Measurements from ENCODE around the gene S100A14. TPM values are rescaled to one million over a fixed set of nuclear protein-coding genes. Genes with fewer than 3 reads are reported as not detected.

The S100A14 gene
- polyA plus RNA-seq, 2 of the 4 experiments (the other 2 are of a cell fraction), result 0.21 TPM

GRCh38 chr1:153629971-153630370 lies 13.8 kb upstream of the S100A14 start:
- CTCF ChIA-PET, result interaction anchor here (0.9 to 18.3 kb wide), 9 partner anchors 14 to 278 kb away, joined by 3 to 253 read pairs (median 18); partner anchors contain the start of genes S100A14, S100A16 and S100A6
- no peaks in the 10 kb centered on the region for H3K9me3 ChIP-seq
- no peak overlapping the region for H3K4me2 ChIP-seq
- FAIRE-seq (no peak), DNase-seq (ENCODE audit: low read depth in 1 of 2, low spot score in 1 of 2) (no peak), ATAC-seq (no peak)
- POLR2A ChIA-PET, result no interaction called here
- H3K27ac ChIP-seq, result peak overlapping the region in 1 of 2 experiments; percentile 13; a peak in 1 of 6 replicates
- H3K4me3 ChIP-seq, result no peak overlapping the region
- WGBS (ENCODE audit: missing lambda C conversion rate), result 89% methylated on average over 1 of the region's 1 CpG
- peaks cover 24% of the 10 kb centered on the region for H3K4me1 ChIP-seq
- TF ChIP-seq GATA3 (IDR thresholded peaks at IDR 0.05; ENCODE audit: borderline replicate concordance) (no peak), CHD2 (IDR thresholded peaks at IDR 0.05; ENCODE audit: low read length, partially characterized antibody) (no peak), SMC3 (IDR thresholded peaks at IDR 0.05) (no peak), ZC3H11A (IDR thresholded peaks at IDR 0.05) (no peak), CBX2 (IDR thresholded peaks at IDR 0.05; ENCODE audit: borderline replicate concordance, low read depth) (no peak)
- TF ChIP-seq, protein P1, sequence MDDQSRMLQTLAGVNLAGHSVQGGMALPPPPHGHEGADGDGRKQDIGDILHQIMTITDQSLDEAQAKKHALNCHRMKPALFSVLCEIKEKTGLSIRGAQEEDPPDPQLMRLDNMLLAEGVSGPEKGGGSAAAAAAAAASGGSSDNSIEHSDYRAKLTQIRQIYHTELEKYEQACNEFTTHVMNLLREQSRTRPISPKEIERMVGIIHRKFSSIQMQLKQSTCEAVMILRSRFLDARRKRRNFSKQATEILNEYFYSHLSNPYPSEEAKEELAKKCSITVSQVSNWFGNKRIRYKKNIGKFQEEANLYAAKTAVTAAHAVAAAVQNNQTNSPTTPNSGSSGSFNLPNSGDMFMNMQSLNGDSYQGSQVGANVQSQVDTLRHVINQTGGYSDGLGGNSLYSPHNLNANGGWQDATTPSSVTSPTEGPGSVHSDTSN (IDR thresholded peaks at IDR 0.05), result no peak

GRCh38 chr1:153629343-153629665 lies 13.2 kb upstream of the S100A14 start:
- TF ChIP-seq ESRRA (IDR thresholded peaks at IDR 0.05; ENCODE audit: borderline replicate concordance, low read length) (no peak), HOXA7 (CRISPR knock-in tag; IDR thresholded peaks at IDR 0.05) (no peak), CBX8 (IDR thresholded peaks at IDR 0.05) (no peak), NR3C1 (IDR thresholded peaks at IDR 0.05) (no peak), KDM1A (IDR thresholded peaks at IDR 0.05; ENCODE audit: low read depth) (no peak), CTCF (IDR thresholded peaks at IDR 0.05) (no peak), SMC3 (IDR thresholded peaks at IDR 0.05) (no peak), ZC3H11A (IDR thresholded peaks at IDR 0.05) (no peak), HEYL (CRISPR knock-in tag; IDR thresholded peaks at IDR 0.05) (no peak), RFX5 (IDR thresholded peaks at IDR 0.05) (no peak), TP53 (CRISPR knock-in tag; IDR thresholded peaks at IDR 0.05) (no peak), FOSL2 (IDR thresholded peaks at IDR 0.05) (no peak), FOSL2 (CRISPR knock-in tag; IDR thresholded peaks at IDR 0.05) (no peak)
- ATAC-seq, result no peak
- H3K27ac ChIP-seq, result no peak overlapping the region; a peak in 1 of 6 replicates
- no peak for FAIRE-seq
- no peaks in the 10 kb centered on the region for H3K9me3 ChIP-seq
- peaks cover 24% of the 10 kb centered on the region for H3K4me1 ChIP-seq
- WGBS (ENCODE audit: missing lambda C conversion rate), result 86% methylated on average over 5 of the region's 5 CpGs
- CTCF ChIA-PET, result interaction anchor here (0.7 to 18.3 kb wide), 10 partner anchors 11 to 277 kb away, joined by 3 to 253 read pairs (median 10); partner anchors contain the start of genes S100A14, S100A16 and S100A6
- POLR2A ChIA-PET, result no interaction called here
- H3K4me3 ChIP-seq, result no peak overlapping the region
- H3K4me2 ChIP-seq, result no peak overlapping the region
- DNase-seq (ENCODE audit: low read depth in 1 of 2, low spot score in 1 of 2), result no peak

DNA sequence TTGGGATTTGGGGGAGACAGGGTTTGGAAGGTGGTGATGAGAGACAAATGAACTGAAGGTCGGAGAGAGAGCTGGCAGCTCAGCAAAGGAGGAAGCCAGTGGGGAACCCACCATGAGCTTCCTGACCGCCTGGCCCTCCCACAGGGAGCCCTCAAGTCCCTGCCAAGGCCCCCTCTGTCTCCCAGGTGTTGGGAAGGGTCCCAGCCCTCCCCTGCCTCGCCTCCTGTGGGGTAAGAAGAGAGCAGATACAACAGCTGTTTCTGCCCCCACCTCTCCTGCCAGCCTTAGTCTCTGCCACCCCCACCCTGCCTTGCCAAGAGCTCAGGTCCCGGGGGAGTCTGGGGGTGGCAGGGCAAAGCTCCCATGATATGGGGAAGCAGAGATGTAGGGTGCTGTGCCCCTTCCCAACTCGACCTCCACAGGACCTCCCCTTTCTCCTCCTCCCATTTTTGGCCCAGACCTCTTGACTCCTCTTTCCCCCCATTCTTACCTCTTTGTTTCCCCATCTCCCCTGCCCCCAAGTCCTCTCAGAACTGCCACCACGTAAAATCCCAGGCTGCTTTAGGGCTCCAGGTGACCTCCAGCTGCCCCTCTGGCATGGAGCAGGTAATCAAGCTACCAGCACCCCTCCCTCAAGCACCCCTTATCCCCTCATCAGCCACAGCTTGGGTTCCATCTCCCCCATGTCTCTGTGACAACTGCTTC lies 12.7 kb upstream of the S100A14 start:
- no peak for DNase-seq (ENCODE audit: low read depth in 1 of 2, low spot score in 1 of 2)
- ChIA-PET POLR2A (interaction anchor here (2.9 kb wide), 1 partner anchor 12 kb away, joined by 13 read pairs; the partner anchor contains the start of gene S100A14), CTCF (interaction anchor here (0.6 to 18.3 kb wide), 20 partner anchors 12 to 277 kb away, joined by 3 to 253 read pairs (median 8); partner anchors contain the start of genes S100A14, S100A16 and S100A6)
- no peak overlapping the region for H3K4me2 ChIP-seq
- WGBS (ENCODE audit: missing lambda C conversion rate), result 63% methylated on average over 5 of the region's 6 CpGs
- no peak for FAIRE-seq
- H3K4me3 ChIP-seq, result no peak overlapping the region
- ATAC-seq, result no peak
- H3K9me3 ChIP-seq, result no peaks in the 10 kb centered on the region
- H3K27ac ChIP-seq, result peak overlapping the region in 1 of 2 experiments; percentile 92; a peak in 3 of 6 replicates
- peaks cover 24% of the 10 kb centered on the region for H3K4me1 ChIP-seq
- no peak for TF ChIP-seq CHD2 (IDR thresholded peaks at IDR 0.05; ENCODE audit: low read length, partially characterized antibody)
- no peak for TF ChIP-seq ZC3H11A (IDR thresholded peaks at IDR 0.05)
- no peak for TF ChIP-seq HMGXB4 (CRISPR knock-in tag; IDR thresholded peaks at IDR 0.05; ENCODE audit: borderline replicate concordance)
- TF ChIP-seq NPAS2 (CRISPR knock-in tag; IDR thresholded peaks at IDR 0.05; ENCODE audit: borderline replicate concordance), result no peak
- TF ChIP-seq MAZ (IDR thresholded peaks at IDR 0.05; ENCODE audit: borderline replicate concordance, low read depth, low read length), result no peak
- no peak for TF ChIP-seq HES2 (IDR thresholded peaks at IDR 0.05)
- TF ChIP-seq JUNB (IDR thresholded peaks at IDR 0.05), result no peak
- TF ChIP-seq, protein P2, sequence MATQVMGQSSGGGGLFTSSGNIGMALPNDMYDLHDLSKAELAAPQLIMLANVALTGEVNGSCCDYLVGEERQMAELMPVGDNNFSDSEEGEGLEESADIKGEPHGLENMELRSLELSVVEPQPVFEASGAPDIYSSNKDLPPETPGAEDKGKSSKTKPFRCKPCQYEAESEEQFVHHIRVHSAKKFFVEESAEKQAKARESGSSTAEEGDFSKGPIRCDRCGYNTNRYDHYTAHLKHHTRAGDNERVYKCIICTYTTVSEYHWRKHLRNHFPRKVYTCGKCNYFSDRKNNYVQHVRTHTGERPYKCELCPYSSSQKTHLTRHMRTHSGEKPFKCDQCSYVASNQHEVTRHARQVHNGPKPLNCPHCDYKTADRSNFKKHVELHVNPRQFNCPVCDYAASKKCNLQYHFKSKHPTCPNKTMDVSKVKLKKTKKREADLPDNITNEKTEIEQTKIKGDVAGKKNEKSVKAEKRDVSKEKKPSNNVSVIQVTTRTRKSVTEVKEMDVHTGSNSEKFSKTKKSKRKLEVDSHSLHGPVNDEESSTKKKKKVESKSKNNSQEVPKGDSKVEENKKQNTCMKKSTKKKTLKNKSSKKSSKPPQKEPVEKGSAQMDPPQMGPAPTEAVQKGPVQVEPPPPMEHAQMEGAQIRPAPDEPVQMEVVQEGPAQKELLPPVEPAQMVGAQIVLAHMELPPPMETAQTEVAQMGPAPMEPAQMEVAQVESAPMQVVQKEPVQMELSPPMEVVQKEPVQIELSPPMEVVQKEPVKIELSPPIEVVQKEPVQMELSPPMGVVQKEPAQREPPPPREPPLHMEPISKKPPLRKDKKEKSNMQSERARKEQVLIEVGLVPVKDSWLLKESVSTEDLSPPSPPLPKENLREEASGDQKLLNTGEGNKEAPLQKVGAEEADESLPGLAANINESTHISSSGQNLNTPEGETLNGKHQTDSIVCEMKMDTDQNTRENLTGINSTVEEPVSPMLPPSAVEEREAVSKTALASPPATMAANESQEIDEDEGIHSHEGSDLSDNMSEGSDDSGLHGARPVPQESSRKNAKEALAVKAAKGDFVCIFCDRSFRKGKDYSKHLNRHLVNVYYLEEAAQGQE (IDR thresholded peaks at IDR 0.05), result no peak
- no peak for TF ChIP-seq CHD4 (IDR thresholded peaks at IDR 0.05; ENCODE audit: borderline replicate concordance)
- no peak for TF ChIP-seq RFX5 (IDR thresholded peaks at IDR 0.05)
- TF ChIP-seq ZNF302 (CRISPR knock-in tag; IDR thresholded peaks at IDR 0.05), result no peak

Measured in A549 (cell line).